ENCODE data around the gene MPC2. TPM values are rescaled to one million over a fixed set of nuclear protein-coding genes. Genes with fewer than 3 reads are reported as not detected.
"Not testable (repeated sequence)": the region's sequence is repeated elsewhere in the genome, so short reads cannot be mapped to it uniquely, and the experiment has no call there.

Gene MPC2
- total and polyA plus RNA-seq, 3 experiments from 2014 or later: 56.1 to 92.4 (median 57.0) TPM

GRCh38 chr1:167900907-167901306 lies 36.0 kb downstream of the MPC2 start:
- H3K9me3 ChIP-seq (ENCODE audit: low read length): no peaks in the 10 kb centered on the region
- DNase-seq: no peak
- no peak overlapping the region for H3K4me3 ChIP-seq (ENCODE audit: low read length)
- CTCF ChIA-PET: no interaction called here
- H3K4me1 ChIP-seq (ENCODE audit: insufficient read depth, low read length): no peaks in the 10 kb centered on the region
- no peaks in the 10 kb centered on the region for H3K36me3 ChIP-seq (ENCODE audit: insufficient read depth, low read length)
- Mint-ChIP-seq H3K36me3 (no peaks in the 10 kb centered on the region), H3K27me3 (peaks cover 2 to 21% of the 10 kb centered on the region in 2 donors), H3K27ac (no peak overlapping the region), H3K9me3 (no peaks in the 10 kb centered on the region), H3K4me1 (no peaks in the 10 kb centered on the region), H3K4me3 (no peak overlapping the region)
- H3K27ac ChIP-seq (ENCODE audit: low read depth, low read length): no peak overlapping the region
- no peaks in the 10 kb centered on the region for H3K27me3 ChIP-seq (ENCODE audit: insufficient read depth, low read length, poor library complexity, severe bottlenecking)
- POLR2A ChIA-PET: no interaction called here

GRCh38 chr1:167899253-167899681 lies 37.6 kb downstream of the MPC2 start:
- Mint-ChIP-seq H3K27ac (no peak overlapping the region), H3K36me3 (no peaks in the 10 kb centered on the region), H3K27me3 (peaks cover 2 to 9% of the 10 kb centered on the region in 2 donors), H3K9me3 (no peaks in the 10 kb centered on the region), H3K4me1 (no peaks in the 10 kb centered on the region), H3K4me3 (no peak overlapping the region)
- no peaks in the 10 kb centered on the region for H3K9me3 ChIP-seq (ENCODE audit: low read length)
- H3K4me1 ChIP-seq (ENCODE audit: insufficient read depth, low read length): no peaks in the 10 kb centered on the region
- no peaks in the 10 kb centered on the region for H3K36me3 ChIP-seq (ENCODE audit: insufficient read depth, low read length)
- no peak overlapping the region for H3K27ac ChIP-seq (ENCODE audit: low read depth, low read length)
- no peaks in the 10 kb centered on the region for H3K27me3 ChIP-seq (ENCODE audit: insufficient read depth, low read length, poor library complexity, severe bottlenecking)
- DNase-seq: no peak
- no peak overlapping the region for H3K4me3 ChIP-seq (ENCODE audit: low read length)
- CTCF ChIA-PET: no interaction called here
- POLR2A ChIA-PET: no interaction called here

- H3K27ac Mint-ChIP-seq: peak overlapping the region in 1 of 8 donors; percentile 30
Observed at GRCh38 chr1:167898578-167899222, 38.2 kb downstream of the MPC2 start.

GRCh38 chr1:167893798-167894197 lies 43.1 kb downstream of the MPC2 start:
- Histone ChIP-seq H3K27ac (ENCODE audit: low read depth, low read length) (no peak overlapping the region), H3K9me3 (ENCODE audit: low read length) (no peaks in the 10 kb centered on the region), H3K27me3 (ENCODE audit: insufficient read depth, low read length, poor library complexity, severe bottlenecking) (no peaks in the 10 kb centered on the region), H3K4me1 (ENCODE audit: insufficient read depth, low read length) (no peaks in the 10 kb centered on the region), H3K4me3 (ENCODE audit: low read length) (no peak overlapping the region), H3K36me3 (ENCODE audit: insufficient read depth, low read length) (no peaks in the 10 kb centered on the region)
- ChIA-PET POLR2A (interaction anchor here (0.6 kb wide), 2 partner anchors 21 to 34 kb away, joined by 3 to 4 read pairs; no protein-coding TSS in a partner anchor), CTCF (no interaction called here)
- H3K27ac Mint-ChIP-seq: no peak overlapping the region
- no peaks in the 10 kb centered on the region for H3K4me1 Mint-ChIP-seq
- no peak overlapping the region for H3K4me3 Mint-ChIP-seq
- H3K9me3 Mint-ChIP-seq: no peaks in the 10 kb centered on the region
- no peaks in the 10 kb centered on the region for H3K36me3 Mint-ChIP-seq
- DNase-seq: no peak
- peaks cover 3 to 4% of the 10 kb centered on the region in 2 donors for H3K27me3 Mint-ChIP-seq

More at GRCh38 chr1:167898578-167899222, 38.2 kb downstream of the MPC2 start:
- Histone ChIP-seq H3K9me3 (ENCODE audit: low read length) (no peaks in the 10 kb centered on the region), H3K4me3 (ENCODE audit: low read length) (no peak overlapping the region), H3K4me1 (ENCODE audit: insufficient read depth, low read length) (no peaks in the 10 kb centered on the region), H3K36me3 (ENCODE audit: insufficient read depth, low read length) (no peaks in the 10 kb centered on the region), H3K27ac (ENCODE audit: low read depth, low read length) (no peak overlapping the region), H3K27me3 (ENCODE audit: insufficient read depth, low read length, poor library complexity, severe bottlenecking) (no peaks in the 10 kb centered on the region)
- ChIA-PET CTCF (no interaction called here), POLR2A (no interaction called here)
- no peak for DNase-seq
- Mint-ChIP-seq H3K4me1 (no peaks in the 10 kb centered on the region), H3K4me3 (no peak overlapping the region), H3K9me3 (no peaks in the 10 kb centered on the region), H3K27me3 (peaks cover under 1 to 7% of the 10 kb centered on the region in 2 donors), H3K36me3 (no peaks in the 10 kb centered on the region)

GRCh38 chr1:167890400-167890799 lies 46.5 kb downstream of the MPC2 start:
- H3K4me1 ChIP-seq (ENCODE audit: insufficient read depth, low read length): no peaks in the 10 kb centered on the region
- H3K27ac ChIP-seq (ENCODE audit: low read depth, low read length): no peak overlapping the region
- peaks cover 3 to 7% of the 10 kb centered on the region in 2 donors for H3K27me3 Mint-ChIP-seq
- H3K4me3 ChIP-seq (ENCODE audit: low read length): no peak overlapping the region
- no peak overlapping the region for H3K4me3 Mint-ChIP-seq
- H3K4me1 Mint-ChIP-seq: no peaks in the 10 kb centered on the region
- ChIA-PET CTCF (no interaction called here), POLR2A (no interaction called here)
- no peak overlapping the region for H3K27ac Mint-ChIP-seq
- DNase-seq: no peak
- H3K9me3 Mint-ChIP-seq: peaks cover 0 to 4% (median 2%) of the 10 kb centered on the region in 5 donors
- no peaks in the 10 kb centered on the region for H3K27me3 ChIP-seq (ENCODE audit: insufficient read depth, low read length, poor library complexity, severe bottlenecking)
- H3K36me3 Mint-ChIP-seq: no peaks in the 10 kb centered on the region
- no peaks in the 10 kb centered on the region for H3K36me3 ChIP-seq (ENCODE audit: insufficient read depth, low read length)
- no peaks in the 10 kb centered on the region for H3K9me3 ChIP-seq (ENCODE audit: low read length)

GRCh38 chr1:167887187-167887586 lies 49.7 kb downstream of the MPC2 start:
- H3K36me3 ChIP-seq (ENCODE audit: insufficient read depth, low read length); H3K27me3 ChIP-seq (ENCODE audit: insufficient read depth, low read length, poor library complexity, severe bottlenecking); H3K4me3 ChIP-seq (ENCODE audit: low read length); H3K4me1 Mint-ChIP-seq; H3K9me3 ChIP-seq (ENCODE audit: low read length); H3K36me3 Mint-ChIP-seq; H3K9me3 Mint-ChIP-seq; POLR2A ChIA-PET; DNase-seq; H3K4me3 Mint-ChIP-seq; H3K4me1 ChIP-seq (ENCODE audit: insufficient read depth, low read length); H3K27ac Mint-ChIP-seq; H3K27ac ChIP-seq (ENCODE audit: low read depth, low read length); CTCF ChIA-PET: not testable (repeated sequence)
- peaks cover 7 to 12% of the 10 kb centered on the region in 2 donors for H3K27me3 Mint-ChIP-seq

GRCh38 chr1:167882376-167882775 lies 54.5 kb downstream of the MPC2 start:
- Histone ChIP-seq H3K9me3 (ENCODE audit: low read length) (no peaks in the 10 kb centered on the region), H3K4me3 (ENCODE audit: low read length) (no peak overlapping the region), H3K4me1 (ENCODE audit: insufficient read depth, low read length) (no peaks in the 10 kb centered on the region), H3K27me3 (ENCODE audit: insufficient read depth, low read length, poor library complexity, severe bottlenecking) (no peaks in the 10 kb centered on the region), H3K36me3 (ENCODE audit: insufficient read depth, low read length) (no peaks in the 10 kb centered on the region), H3K27ac (ENCODE audit: low read depth, low read length) (no peak overlapping the region)
- H3K36me3 Mint-ChIP-seq: peaks cover 0 to 5% (median 0%) of the 10 kb centered on the region in 3 donors
- no peak overlapping the region for H3K4me3 Mint-ChIP-seq
- H3K4me1 Mint-ChIP-seq: no peaks in the 10 kb centered on the region
- ChIA-PET CTCF (no interaction called here), POLR2A (no interaction called here)
- no peak overlapping the region for H3K27ac Mint-ChIP-seq
- H3K27me3 Mint-ChIP-seq: peaks cover 3 to 8% of the 10 kb centered on the region in 2 donors
- peaks cover 0 to 4% (median 2%) of the 10 kb centered on the region in 5 donors for H3K9me3 Mint-ChIP-seq
- no peak for DNase-seq

GRCh38 chr1:167881786-167882185 lies 55.1 kb downstream of the MPC2 start:
- Mint-ChIP-seq H3K4me3 (no peak overlapping the region), H3K4me1 (no peaks in the 10 kb centered on the region), H3K27me3 (peaks cover 3 to 8% of the 10 kb centered on the region in 2 donors), H3K36me3 (peaks cover 0 to 5% (median 0%) of the 10 kb centered on the region in 3 donors), H3K27ac (peak overlapping the region in 1 of 8 donors; percentile 4), H3K9me3 (peaks cover 0 to 4% (median 2%) of the 10 kb centered on the region in 5 donors)
- Histone ChIP-seq H3K4me3 (ENCODE audit: low read length) (no peak overlapping the region), H3K27me3 (ENCODE audit: insufficient read depth, low read length, poor library complexity, severe bottlenecking) (no peaks in the 10 kb centered on the region), H3K4me1 (ENCODE audit: insufficient read depth, low read length) (no peaks in the 10 kb centered on the region), H3K27ac (ENCODE audit: low read depth, low read length) (no peak overlapping the region), H3K9me3 (ENCODE audit: low read length) (no peaks in the 10 kb centered on the region), H3K36me3 (ENCODE audit: insufficient read depth, low read length) (no peaks in the 10 kb centered on the region)
- ChIA-PET CTCF (no interaction called here), POLR2A (no interaction called here)
- DNase-seq: no peak

All from CD8-positive, alpha-beta memory T cell (primary cell).